Stomach (tissue), 9 donors: ENCODE measurements around the gene PLD4. TPM values are rescaled to one million over a fixed set of nuclear protein-coding genes. Genes with fewer than 3 reads are reported as not detected.
A peak's percentile ranks its signal among the peaks of the same experiment; 100 is the strongest.

Experiments
- DNase-seq, 2 donors: peaks; one replicate each; pipeline versions ENCODE4 v3.0.0 to v3.0.0-alpha.2; 2013 to 2019
- H3K27ac ChIP-seq, 5 donors: fragments of 200-600 bp in 4 of 5; sonication (generic) in 4 of 5; one replicate each; pipeline ENCODE4 v1.5.1; 2013 to 2019; ENCODE audit warnings: mild to moderate bottlenecking in 1 of 5, moderate library complexity in 1 of 5
- H3K27me3 ChIP-seq, 3 donors: fragments of 200-600 bp; sonication (generic); one replicate each; pipeline ENCODE4 v1.5.1; 2017 to 2019; ENCODE audit warnings: mixed run types in 1 of 3
- H3K36me3 ChIP-seq, 4 donors: fragments of 200-600 bp; sonication (generic); 1 replicate in 3 of 4; 2 replicates in 1 of 4; pipeline ENCODE4 v1.5.1; 2016 to 2019
- H3K4me1 ChIP-seq, 4 donors: fragments of 200-600 bp; sonication (generic); one replicate each; pipeline ENCODE4 v1.5.1; 2016 to 2019
- H3K4me3 ChIP-seq, 4 donors: fragments of 200-600 bp; sonication (generic) in 3 of 4; one replicate each; pipeline ENCODE4 v1.5.1; 2016 to 2019; ENCODE audit warnings: mild to moderate bottlenecking in 1 of 4
- H3K9me3 ChIP-seq, 4 donors: fragments of 200-600 bp; sonication (generic); one replicate each; pipeline ENCODE4 v1.5.1; 2016 to 2019
- CTCF ChIP-seq, 7 experiments: fragments of 450-650 bp in 4 of 7; fragments of 200-600 bp in 3 of 7; sonication (generic) in 3 of 7; IDR thresholded peaks; one replicate each; pipeline ENCODE4 v1.5.1; 2016 to 2019; ENCODE audit warnings: antibody characterized with exemption in 7 of 7, control low read depth in 2 of 7, mild to moderate bottlenecking in 1 of 7
- EP300 ChIP-seq: sonication (generic); formaldehyde crosslinking; IDR thresholded peaks from one replicate; pipeline ENCODE4 v1.6.1; 2017; ENCODE audit warnings: antibody characterized with exemption
- POLR2A ChIP-seq, 4 donors: fragments of 450-650 bp; IDR thresholded peaks; one replicate each; pipeline ENCODE4 v1.6.1; 2016; ENCODE audit warnings: antibody characterized with exemption in 4 of 4, control low read depth in 2 of 4, mild to moderate bottlenecking in 1 of 4, moderate library complexity in 1 of 4
- POLR2AphosphoS5 ChIP-seq, 3 donors: sonication (generic); formaldehyde crosslinking; IDR thresholded peaks; one replicate each; pipeline ENCODE4 v1.6.1; 2016; ENCODE audit warnings: antibody characterized with exemption in 3 of 3
- WGBS, 5 donors: extraction: QIAGEN DNeasy Blood & Tissue Kit in 3 of 5; methylation state at CpG; one replicate each; pipeline versions ENCODE4 v1.1.5 to v1.1.7; 2013 to 2018; 5-methylcytosine and 5-hydroxymethylcytosine counted together
- intact Hi-C: fragments of 100-400 bp; cut with DNase I; formaldehyde crosslinking; loops from one replicate; pipeline ENCODE4 v1.15.1; 2023; ENCODE audit warnings: low total_unique reads
- polyA plus RNA-seq, 3 donors: library from polyadenylated mRNA; stranded (reverse); fragments of 200-250 nt; gene quantifications; one replicate each; pipeline ENCODE4 v1.2.3, GENCODE V29; 2013
- total RNA-seq, 5 donors: library from RNA; depleted of rRNA; stranded (reverse); fragments of >200 nt; gene quantifications; one replicate each; pipeline versions ENCODE4 v1.1.0 to v1.2.3, GENCODE V29; 2014 to 2016
- donor health status: healthy with polysubstance abuse.
- donor health status: Bipolar disorder and iron deficiency.
- donor health status: healthy.

Gene PLD4
- total and polyA plus RNA-seq, 8 donors, result 0.14 to 2.6 (median 1.2) TPM; not detected in 4

GRCh38 chr14:104976198-104977007 is 51.7 kb downstream of the PLD4 start:
- DNase-seq, result peak; percentile 91 to 93
- intact Hi-C loops, result loop anchor here (5.0 kb wide), 2 partner anchors 46 to 66 kb away; partner anchors contain the start of gene CDCA4
- Histone ChIP-seq H3K27ac (peak overlapping the region in 2 of 5 donors; percentile 90 to 94), H3K27me3 (peaks cover 0 to 31% (median 21%) of the 10 kb centered on the region in 3 donors), H3K4me1 (peaks cover 68 to 93% (median 83%) of the 10 kb centered on the region in 4 donors), H3K4me3 (peak overlapping the region in 1 of 4 donors; percentile 52), H3K9me3 (no peaks in the 10 kb centered on the region), H3K36me3 (no peaks in the 10 kb centered on the region)
- TF ChIP-seq POLR2AphosphoS5 (IDR thresholded peaks at IDR 0.05), result peak in 1 of 3 donors; percentile 62
- TF ChIP-seq EP300, result no peak
- peak in 5 of 7 experiments; percentile 87 to 95 (median 92) for TF ChIP-seq CTCF (IDR thresholded peaks at IDR 0.05)
- TF ChIP-seq POLR2A (IDR thresholded peaks at IDR 0.05), result no peak
- WGBS, 5 donors, result 33 to 40% (median 37%) methylated on average over 13 to 21 of the region's 21 CpGs

GRCh38 chr14:104977008-104977680 is 52.5 kb downstream of the PLD4 start:
- 45 to 71% (median 48%) methylated on average over 9 to 11 of the region's 11 CpGs for WGBS, 5 donors
- peak overlapping the region in 2 of 5 donors; percentile 60 to 94 for H3K27ac ChIP-seq
- intact Hi-C loops, result loop anchor here (5.0 kb wide), 2 partner anchors 45 to 65 kb away; partner anchors contain the start of gene CDCA4
- DNase-seq, result peak in 1 of 2 donors; percentile 31
- H3K36me3 ChIP-seq, result no peaks in the 10 kb centered on the region
- peak overlapping the region; percentile 52 to 58 (median 56) for H3K4me3 ChIP-seq
- no peak for TF ChIP-seq POLR2A (IDR thresholded peaks at IDR 0.05)
- no peak for TF ChIP-seq CTCF (IDR thresholded peaks at IDR 0.05)
- TF ChIP-seq POLR2AphosphoS5 (IDR thresholded peaks at IDR 0.05), result no peak
- no peak for TF ChIP-seq EP300
- peaks cover 61 to 85% (median 76%) of the 10 kb centered on the region in 4 donors for H3K4me1 ChIP-seq
- no peaks in the 10 kb centered on the region for H3K9me3 ChIP-seq
- peaks cover 0 to 31% (median 21%) of the 10 kb centered on the region in 3 donors for H3K27me3 ChIP-seq

- 2 to 8% (median 3%) methylated on average over 19 to 111 of the region's 111 CpGs for WGBS, 5 donors
- peak within 1 kb of the TSS in 2 of 5 donors; percentile 60 to 73 for H3K27ac ChIP-seq
- no peaks in the 10 kb centered on the region for H3K36me3 ChIP-seq
- TF ChIP-seq POLR2A (IDR thresholded peaks at IDR 0.05), result no peak
- no peak for TF ChIP-seq EP300
- no peak for TF ChIP-seq POLR2AphosphoS5 (IDR thresholded peaks at IDR 0.05)
- no peak for TF ChIP-seq CTCF (IDR thresholded peaks at IDR 0.05)
- no peaks in the 10 kb centered on the region for H3K9me3 ChIP-seq
- DNase-seq, result peak; percentile 78 to 94
- peaks cover 0 to 31% (median 21%) of the 10 kb centered on the region in 3 donors for H3K27me3 ChIP-seq
- intact Hi-C loops, result loop anchor here (5.0 kb wide), 2 partner anchors 44 to 64 kb away; partner anchors contain the start of gene CDCA4
- peak within 1 kb of the TSS; percentile 52 to 58 (median 56) for H3K4me3 ChIP-seq
- H3K4me1 ChIP-seq, result peaks cover 53 to 77% (median 68%) of the 10 kb centered on the region in 4 donors
These were observed 53.3 kb downstream of the PLD4 start, which contains the start of gene AHNAK2 for GRCh38 chr14:104977681-104978653. Gene AHNAK2, minus strand, starts transcription at chr14:104978374. Its CDS starts 137 bp downstream, at chr14:104978237.
